CD4-positive, alpha-beta T cell treated with Interleukin-4 for 1 hour (primary cell): ENCODE results near the gene ST14.
A peak's percentile ranks its signal among the peaks of the same experiment; 100 is the strongest.
"Not testable (repeated sequence)": the region's sequence is repeated elsewhere in the genome, so short reads cannot be mapped to it uniquely, and the experiment has no call there.

ENCODE experiments used
- DNase-seq, 2 donors: peaks; one replicate each; pipeline ENCODE4 v3.0.0-alpha.2; 2020 to 2022

ST14 gene

GRCh38 chr11:130237282-130238006, 77.9 kb downstream of the ST14 start:
- no peak for DNase-seq

GRCh38 chr11:130241713-130242112, 82.1 kb downstream of the ST14 start:
- no peak for DNase-seq

- peak in 1 of 2 donors; percentile 10 for DNase-seq
These were observed 84.2 kb downstream of the ST14 start for GRCh38 chr11:130243816-130244215.

- no peak for DNase-seq
These were observed 85.3 kb downstream of the ST14 start for GRCh38 chr11:130244848-130245247.

GRCh38 chr11:130245375-130245774, 85.8 kb downstream of the ST14 start:
- not testable (repeated sequence) for DNase-seq

GRCh38 chr11:130246270-130246669, 86.7 kb downstream of the ST14 start:
- DNase-seq, result no peak

GRCh38 chr11:130246738-130247137, 87.2 kb downstream of the ST14 start:
- no peak for DNase-seq

GRCh38 chr11:130247319-130247718, 87.7 kb downstream of the ST14 start:
- no peak for DNase-seq

- DNase-seq, result no peak
These were observed 89.8 kb downstream of the ST14 start for GRCh38 chr11:130249371-130249770.

- not testable (repeated sequence) for DNase-seq
These were observed 90.3 kb downstream of the ST14 start for GRCh38 chr11:130249929-130250328.

- not testable (repeated sequence) for DNase-seq
These were observed 92.2 kb downstream of the ST14 start for GRCh38 chr11:130251763-130252162.
